ENCODE measurements around the gene RAB11FIP4.

Gene RAB11FIP4

DNA sequence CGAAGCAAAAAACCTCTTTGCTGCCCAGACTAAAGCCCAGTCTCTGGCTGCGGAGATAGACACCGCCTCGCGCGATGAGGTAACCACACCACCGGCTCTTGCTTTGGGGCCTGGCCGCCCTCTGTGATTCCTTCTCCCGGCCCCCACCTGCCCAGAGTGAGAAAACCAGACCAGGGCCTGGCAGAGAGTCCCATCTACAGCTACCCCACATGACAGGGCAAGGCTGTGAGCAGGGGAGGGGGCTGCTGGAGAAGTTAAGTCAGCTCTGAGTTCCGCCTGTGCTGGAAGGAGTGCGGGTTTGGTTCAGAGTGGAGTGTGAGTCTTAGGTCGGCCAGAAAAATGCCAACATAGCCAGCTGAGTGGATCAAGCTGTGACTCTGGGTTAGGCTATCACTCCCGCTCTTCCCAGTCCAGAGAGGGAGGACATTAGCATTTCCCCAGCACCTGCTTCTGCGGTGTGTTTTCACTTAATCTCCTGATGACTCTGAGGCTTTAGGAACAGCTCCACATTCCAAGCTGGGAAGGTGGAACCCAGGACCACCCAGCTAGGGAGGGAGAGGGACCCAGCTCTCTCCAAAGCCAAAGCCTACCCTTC is 139.0 kb downstream of the RAB11FIP4 start:
- DNase-seq: no peak

DNA sequence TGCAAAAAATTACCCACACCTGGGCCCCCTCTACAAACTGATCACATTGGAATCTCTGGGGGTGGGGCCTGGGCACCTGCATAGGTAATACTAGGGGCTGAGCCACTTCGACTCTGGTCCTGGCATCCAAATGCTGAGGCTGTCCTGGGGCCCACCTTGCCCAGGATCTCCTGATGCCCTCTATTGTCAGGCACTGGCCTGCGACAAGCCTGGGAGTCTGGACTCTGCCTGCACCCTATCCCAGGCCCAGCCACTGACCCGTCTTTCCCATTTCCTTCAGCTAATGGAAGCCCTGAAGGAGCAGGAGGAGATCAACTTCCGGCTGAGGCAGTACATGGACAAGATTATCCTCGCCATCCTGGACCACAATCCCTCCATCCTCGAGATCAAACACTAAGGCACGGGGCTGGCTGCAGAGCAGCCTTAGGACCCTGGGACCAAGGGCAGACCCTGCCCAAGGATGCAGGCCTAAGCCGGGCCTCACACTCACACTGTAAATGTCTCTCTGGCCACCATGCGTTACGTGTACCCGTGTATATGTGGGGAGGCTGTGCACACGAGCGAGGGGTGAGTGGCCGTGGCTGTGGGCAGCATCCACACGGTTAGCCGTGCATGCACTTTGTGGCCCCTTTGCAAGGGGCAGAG is 140.0 kb downstream of the RAB11FIP4 start:
- no peak for DNase-seq

GRCh38 chr17:31532081-31532480 is 140.6 kb downstream of the RAB11FIP4 start:
- DNase-seq: no peak

DNA sequence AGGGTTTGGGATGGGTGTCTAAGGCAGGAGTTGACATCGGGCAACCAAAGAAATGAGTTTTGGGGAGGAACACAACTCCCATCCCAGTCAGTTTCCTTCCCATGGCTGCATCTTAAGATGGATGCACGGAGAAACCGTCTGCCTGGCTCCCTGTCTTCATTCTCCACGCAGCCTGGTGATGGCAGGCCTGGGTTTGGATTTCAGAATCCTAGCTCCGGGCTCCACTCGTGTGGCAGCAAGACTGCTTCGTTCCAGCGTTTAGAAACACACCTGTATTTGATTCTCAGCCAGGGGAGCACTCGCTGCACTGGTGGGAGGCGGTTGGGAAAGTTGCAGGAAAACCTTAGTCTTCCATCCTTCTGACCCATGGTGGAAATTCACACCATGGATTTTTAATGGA is 141.1 kb downstream of the RAB11FIP4 start:
- no peak for DNase-seq

GRCh38 chr17:31533546-31534155 is 142.2 kb downstream of the RAB11FIP4 start:
- no peak for DNase-seq

GRCh38 chr17:31534223-31534888 is 142.9 kb downstream of the RAB11FIP4 start:
- no peak for DNase-seq

GRCh38 chr17:31535581-31535981 is 144.1 kb downstream of the RAB11FIP4 start:
- DNase-seq: no peak

GRCh38 chr17:31536451-31536850 is 145.0 kb downstream of the RAB11FIP4 start:
- DNase-seq: no peak

DNA sequence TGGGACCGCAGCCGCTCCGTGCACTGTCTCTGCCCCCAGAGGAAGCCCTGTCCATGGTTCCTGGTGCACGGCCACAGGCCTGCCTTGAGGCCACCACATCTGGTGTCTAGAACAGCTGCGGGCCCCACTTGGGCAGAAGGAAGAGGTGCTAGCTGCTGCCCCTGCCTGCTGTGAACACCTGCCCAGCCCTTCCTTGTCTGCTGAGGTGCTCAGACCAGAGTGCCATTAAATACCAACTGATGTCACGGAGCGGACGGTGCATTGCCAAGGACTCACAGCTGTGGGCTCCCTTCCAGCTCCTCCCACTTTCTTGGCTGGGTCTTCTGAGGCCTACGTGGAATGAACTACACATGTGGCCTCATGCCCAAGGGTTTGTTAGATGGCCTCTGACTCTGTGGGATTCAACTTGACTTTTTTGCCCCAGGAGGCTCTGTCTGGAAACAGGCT is 146.1 kb downstream of the RAB11FIP4 start:
- DNase-seq: no peak

GRCh38 chr17:31538080-31538762 is 146.7 kb downstream of the RAB11FIP4 start:
- no peak for DNase-seq

- no peak for DNase-seq
Observed at GRCh38 chr17:31540602-31541307, 149.3 kb downstream of the RAB11FIP4 start.

DNA sequence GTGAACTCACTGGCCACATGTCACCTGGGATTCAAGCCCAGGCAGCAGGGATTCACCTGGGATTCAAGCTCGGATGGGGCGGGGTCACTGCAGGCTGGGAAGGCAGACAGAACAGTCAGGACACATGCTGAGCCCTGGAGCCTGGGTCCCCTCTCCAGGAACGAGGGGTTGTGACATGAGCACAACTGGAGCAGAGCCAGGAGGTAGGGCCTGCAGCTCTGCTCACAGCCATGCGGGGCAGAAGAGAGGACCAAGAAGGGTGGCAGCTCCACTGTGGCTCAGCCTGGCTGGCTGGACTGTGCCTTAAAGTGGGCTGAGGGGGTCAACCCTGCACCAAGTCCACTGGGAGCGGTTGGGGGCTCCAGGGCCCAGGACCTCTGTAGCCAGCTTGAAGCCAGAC is 150.1 kb downstream of the RAB11FIP4 start:
- no peak for DNase-seq

DNA sequence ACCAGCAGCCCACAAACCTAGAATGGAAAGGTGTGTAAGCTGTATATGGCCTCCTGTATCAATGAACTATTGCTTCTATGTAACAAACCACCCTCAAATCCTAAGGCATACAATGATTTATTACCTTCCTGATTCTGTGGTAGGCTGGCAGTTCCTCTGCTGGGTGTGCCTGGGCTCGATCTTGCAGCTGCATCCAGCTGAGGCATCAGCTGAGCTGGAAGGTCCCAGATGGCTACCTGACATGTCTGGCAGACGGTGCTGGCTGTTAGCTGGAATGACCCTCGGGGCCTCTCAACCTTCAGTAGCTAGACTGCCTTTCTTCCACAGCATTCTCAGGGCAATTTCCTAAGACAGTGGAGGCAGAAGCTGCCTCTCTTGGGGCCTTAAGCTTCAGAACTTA is 152.7 kb downstream of the RAB11FIP4 start:
- DNase-seq: no peak

- DNase-seq: no peak
Observed at GRCh38 chr17:31546650-31547049, 155.2 kb downstream of the RAB11FIP4 start.

DNA sequence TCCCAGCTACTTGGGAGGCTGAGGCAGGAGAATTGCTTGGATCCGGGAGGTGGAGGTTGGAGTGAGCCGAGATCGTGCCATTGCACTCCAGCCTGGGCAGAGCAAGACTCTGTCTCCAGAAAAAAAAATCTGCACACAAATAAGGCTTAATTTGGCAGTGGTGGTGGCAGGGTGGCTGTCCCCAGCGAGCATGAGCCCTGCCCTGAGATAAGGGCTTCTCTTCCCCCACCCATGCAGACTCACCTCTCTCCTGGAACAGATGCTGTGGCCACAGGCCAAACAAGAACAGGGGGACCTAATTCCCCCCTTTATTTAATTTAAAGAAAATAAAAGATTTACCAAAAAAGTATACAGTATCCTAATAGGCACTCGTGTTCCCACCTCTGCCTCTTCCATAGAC is 157.2 kb downstream of the RAB11FIP4 start:
- no peak for DNase-seq

GRCh38 chr17:31549121-31549524 is 157.6 kb downstream of the RAB11FIP4 start:
- DNase-seq: no peak

DNA sequence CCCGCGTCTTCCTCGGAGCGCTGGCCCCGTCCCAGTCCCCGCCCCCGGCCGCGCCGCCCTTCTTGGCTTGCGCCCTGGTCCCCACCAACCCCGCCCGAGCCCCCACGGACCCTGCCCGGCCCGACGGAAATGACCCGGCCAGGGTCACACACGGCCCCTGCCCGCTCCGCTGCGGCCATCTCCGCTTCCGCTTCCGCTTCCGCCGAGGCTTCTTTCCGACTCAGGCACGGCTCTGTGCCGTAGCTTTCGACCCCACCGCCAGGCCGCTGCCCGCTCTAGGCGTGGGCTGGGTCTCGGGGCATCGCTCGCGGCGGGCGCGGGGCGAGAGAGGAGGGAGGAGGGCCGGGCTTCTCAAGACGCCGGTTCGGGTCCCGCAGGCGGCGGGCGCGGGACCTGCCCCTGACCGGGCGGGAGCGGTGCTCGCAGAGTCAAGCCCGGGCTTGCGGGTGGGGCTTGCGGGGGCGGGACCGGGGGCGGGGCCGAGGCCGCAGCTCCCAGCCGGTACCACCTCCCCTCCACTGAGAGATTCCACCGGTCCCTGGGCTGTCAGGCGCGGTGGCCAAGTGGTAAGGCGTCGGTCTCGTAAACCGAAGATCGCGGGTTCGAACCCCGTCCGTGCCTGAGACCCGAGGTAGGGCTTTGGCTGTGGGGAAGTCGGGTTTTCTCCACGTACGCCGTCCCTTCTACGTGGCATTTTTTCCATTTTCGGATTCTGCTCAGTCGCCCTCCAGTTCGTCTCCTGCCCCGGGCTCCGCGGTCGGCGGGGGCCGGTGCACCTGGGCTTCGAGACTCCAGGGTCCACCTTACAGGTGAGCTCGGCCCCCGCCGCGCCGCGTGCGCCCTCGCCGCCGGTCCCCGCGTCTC is 158.3 kb downstream of the RAB11FIP4 start:
- DNase-seq: peak; percentile 92

GRCh38 chr17:31550389-31551056 is 159.0 kb downstream of the RAB11FIP4 start:
- DNase-seq: peak; percentile 21

- no peak for DNase-seq
Observed at GRCh38 chr17:31552568-31552967, 161.1 kb downstream of the RAB11FIP4 start.

- DNase-seq: no peak
Observed at GRCh38 chr17:31553506-31553905, 162.0 kb downstream of the RAB11FIP4 start.

- DNase-seq: no peak
Observed at GRCh38 chr17:31554930-31555329, 163.5 kb downstream of the RAB11FIP4 start.
